NAMALWA (cell line): Measurements from ENCODE around the gene ITGA6.

Experiments
- DNase-seq: peaks from one replicate; pipeline ENCODE4 v3.0.0-alpha.2; 2015; ENCODE audit warnings: low spot score

Gene ITGA6

GRCh38 chr2:172465417-172466334 lies 38.3 kb downstream of the ITGA6 start:
- DNase-seq, result peak; percentile 76

GRCh38 chr2:172467382-172467781 lies 40.0 kb downstream of the ITGA6 start:
- no peak for DNase-seq

GRCh38 chr2:172470958-172471922 lies 43.9 kb downstream of the ITGA6 start:
- DNase-seq, result no peak

- DNase-seq, result no peak
Observed at GRCh38 chr2:172472446-172473033, 45.2 kb downstream of the ITGA6 start.

GRCh38 chr2:172473167-172473566 lies 45.8 kb downstream of the ITGA6 start:
- no peak for DNase-seq

- no peak for DNase-seq
Observed at GRCh38 chr2:172478353-172478752, 51.0 kb downstream of the ITGA6 start.

GRCh38 chr2:172480301-172481218 lies 53.2 kb downstream of the ITGA6 start:
- no peak for DNase-seq

- no peak for DNase-seq
Observed at GRCh38 chr2:172481507-172482262, 54.3 kb downstream of the ITGA6 start.

- DNase-seq, result peak; percentile 45
Observed at GRCh38 chr2:172484253-172484652, 56.9 kb downstream of the ITGA6 start.

- no peak for DNase-seq
Observed at GRCh38 chr2:172484706-172485105, 57.3 kb downstream of the ITGA6 start.

GRCh38 chr2:172488556-172488955 lies 61.2 kb downstream of the ITGA6 start:
- DNase-seq, result no peak

GRCh38 chr2:172489681-172490080 lies 62.3 kb downstream of the ITGA6 start:
- DNase-seq, result no peak

- DNase-seq, result no peak
Observed at GRCh38 chr2:172496160-172496608, 68.8 kb downstream of the ITGA6 start.

- DNase-seq, result no peak
Observed at GRCh38 chr2:172507199-172507598, 79.8 kb downstream of the ITGA6 start.

- peak; percentile 19 for DNase-seq
Observed at GRCh38 chr2:172510088-172510487, 82.7 kb downstream of the ITGA6 start.

- no peak for DNase-seq
Observed at GRCh38 chr2:172510548-172510947, 83.2 kb downstream of the ITGA6 start.

GRCh38 chr2:172512810-172513523 lies 85.6 kb downstream of the ITGA6 start:
- DNase-seq, result no peak

- no peak for DNase-seq
Observed at GRCh38 chr2:172513524-172513900, 86.1 kb downstream of the ITGA6 start.

- no peak for DNase-seq
Observed at GRCh38 chr2:172513935-172514586, 86.7 kb downstream of the ITGA6 start.
